NT2/D1 (cell line): Measurements from ENCODE around the gene PJA2.

Experiments
- SUZ12 ChIP-seq: IDR thresholded peaks from 2 replicates; pipeline ENCODE4 v1.6.1; 2011; ENCODE audit not compliant: insufficient read length, insufficient read depth; ENCODE audit errors: extremely low read depth
- YY1 ChIP-seq: IDR thresholded peaks from 2 replicates; pipeline ENCODE4 v1.6.1; 2011; ENCODE audit not compliant: insufficient read length, insufficient read depth

GRCh38 chr5:109351988-109352864 lies 57.5 kb downstream of the PJA2 start:
- TF ChIP-seq YY1: no peak
- TF ChIP-seq SUZ12: no peak
